Upper lobe of left lung (tissue), 6 donors: Measurements from ENCODE around the gene GDF11. TPM values are rescaled to one million over a fixed set of nuclear protein-coding genes. Genes with fewer than 3 reads are reported as not detected.

Source experiments
- ATAC-seq, 2 donors: fragments of 200-7000 bp; cut with Tn5 transposase; one replicate each; pipeline ENCODE4 v1.9.1; 2022; ENCODE audit warnings: mild to moderate bottlenecking in 2 of 2, moderate library complexity in 2 of 2; ENCODE audit not compliant: low FRiP score in 2 of 2
- DNase-seq, 2 donors: peaks; one replicate each; pipeline ENCODE4 v3.0.0-alpha.2; 2019 to 2020
- H3K27ac ChIP-seq, 4 donors: fragments of 200-600 bp; sonication (generic); one replicate each; pipeline ENCODE4 v1.5.1; 2016 to 2019
- H3K27me3 ChIP-seq, 4 donors: fragments of 200-600 bp; sonication (generic); one replicate each; pipeline ENCODE4 v1.5.1; 2017 to 2019
- H3K36me3 ChIP-seq, 4 donors: fragments of 200-600 bp; sonication (generic); one replicate each; pipeline ENCODE4 v1.5.1; 2016 to 2019
- H3K4me1 ChIP-seq, 4 donors: fragments of 200-600 bp; sonication (generic); one replicate each; pipeline ENCODE4 v1.5.1; 2018 to 2019
- H3K4me3 ChIP-seq, 4 donors: fragments of 200-600 bp; sonication (generic); one replicate each; pipeline ENCODE4 v1.5.1; 2017 to 2019; ENCODE audit warnings: mild to moderate bottlenecking in 2 of 4, moderate library complexity in 1 of 4
- H3K9me3 ChIP-seq, 4 donors: fragments of 200-600 bp; sonication (generic); one replicate each; pipeline ENCODE4 v1.5.1; 2018 to 2019
- EP300 ChIP-seq, 4 donors: sonication (generic); formaldehyde crosslinking; IDR thresholded peaks; one replicate each; pipeline ENCODE4 v1.5.1; 2017; ENCODE audit warnings: antibody characterized with exemption in 4 of 4, control low read depth in 2 of 4
- POLR2A ChIP-seq, 4 donors: fragments of 450-650 bp; IDR thresholded peaks; one replicate each; pipeline ENCODE4 v1.5.1; 2016 to 2017; ENCODE audit warnings: antibody characterized with exemption in 4 of 4, mild to moderate bottlenecking in 2 of 4
- POLR2AphosphoS5 ChIP-seq, 2 donors: sonication (generic); formaldehyde crosslinking; IDR thresholded peaks; one replicate each; pipeline ENCODE4 v1.5.1; 2017; ENCODE audit warnings: antibody characterized with exemption in 2 of 2
- WGBS, 2 donors: methylation state at CpG; one replicate each; pipeline ENCODE4 v1.1.5; 2017 to 2018; 5-methylcytosine and 5-hydroxymethylcytosine counted together
- total RNA-seq, 6 donors: library from RNA; depleted of rRNA in 4 of 6; stranded (reverse); fragments of >200 nt in 4 of 6; gene quantifications; one replicate each; pipeline versions ENCODE4 v1.1.0 to v1.2.1, GENCODE V29; 2016 to 2021
- TF ChIP-seq, protein P1 (sequence below), 6 experiments: fragments of 450-650 bp in 4 of 6; fragments of 200-600 bp in 2 of 6; sonication (generic) in 2 of 6; IDR thresholded peaks; one replicate each; pipeline ENCODE4 v1.5.1; 2016 to 2019; ENCODE audit warnings: antibody characterized with exemption in 6 of 6
- donor health status: DM: no; HTN: no; CAD: no; lungs with moderate emphysema.
- donor health status: DM: no; HTN: yes; CAD: no; lungs with severe emphysema.

The GDF11 gene
- total RNA-seq, 6 donors from 2014 or later: 1.0 to 6.8 (median 2.3) TPM

DNA sequence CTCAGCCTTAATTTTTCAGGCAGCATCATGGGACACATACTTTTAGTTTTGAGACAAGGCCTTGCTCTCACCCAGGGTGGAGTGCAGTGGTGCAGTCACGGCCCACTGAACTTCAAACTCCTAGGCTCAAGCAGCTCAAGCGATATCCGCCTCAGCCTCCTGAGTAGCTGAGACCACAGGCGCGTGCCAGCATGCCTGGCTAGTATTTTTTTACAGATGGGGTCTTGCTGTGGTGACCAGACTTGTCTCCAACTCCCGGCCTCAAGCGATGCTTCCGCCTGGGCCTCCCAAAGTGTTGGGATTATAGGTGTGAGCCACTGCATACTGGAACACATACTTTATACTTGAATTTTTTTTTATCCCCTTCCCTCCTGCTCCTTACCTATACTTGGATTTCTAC lies 20.0 kb upstream of the GDF11 start:
- H3K27ac ChIP-seq: no peak overlapping the region
- DNase-seq (no peak), ATAC-seq (no peak)
- WGBS, 2 donors: 91 to 97% methylated on average over 8 of the region's 8 CpGs
- H3K27me3 ChIP-seq: no peaks in the 10 kb centered on the region
- no peaks in the 10 kb centered on the region for H3K9me3 ChIP-seq
- no peak overlapping the region for H3K4me3 ChIP-seq
- peaks cover 30 to 80% (median 36%) of the 10 kb centered on the region in 4 donors for H3K4me1 ChIP-seq
- TF ChIP-seq EP300 (IDR thresholded peaks at IDR 0.05) (no peak), POLR2A (IDR thresholded peaks at IDR 0.05) (no peak), POLR2AphosphoS5 (IDR thresholded peaks at IDR 0.05) (no peak)
- TF ChIP-seq, protein P1, sequence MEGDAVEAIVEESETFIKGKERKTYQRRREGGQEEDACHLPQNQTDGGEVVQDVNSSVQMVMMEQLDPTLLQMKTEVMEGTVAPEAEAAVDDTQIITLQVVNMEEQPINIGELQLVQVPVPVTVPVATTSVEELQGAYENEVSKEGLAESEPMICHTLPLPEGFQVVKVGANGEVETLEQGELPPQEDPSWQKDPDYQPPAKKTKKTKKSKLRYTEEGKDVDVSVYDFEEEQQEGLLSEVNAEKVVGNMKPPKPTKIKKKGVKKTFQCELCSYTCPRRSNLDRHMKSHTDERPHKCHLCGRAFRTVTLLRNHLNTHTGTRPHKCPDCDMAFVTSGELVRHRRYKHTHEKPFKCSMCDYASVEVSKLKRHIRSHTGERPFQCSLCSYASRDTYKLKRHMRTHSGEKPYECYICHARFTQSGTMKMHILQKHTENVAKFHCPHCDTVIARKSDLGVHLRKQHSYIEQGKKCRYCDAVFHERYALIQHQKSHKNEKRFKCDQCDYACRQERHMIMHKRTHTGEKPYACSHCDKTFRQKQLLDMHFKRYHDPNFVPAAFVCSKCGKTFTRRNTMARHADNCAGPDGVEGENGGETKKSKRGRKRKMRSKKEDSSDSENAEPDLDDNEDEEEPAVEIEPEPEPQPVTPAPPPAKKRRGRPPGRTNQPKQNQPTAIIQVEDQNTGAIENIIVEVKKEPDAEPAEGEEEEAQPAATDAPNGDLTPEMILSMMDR (IDR thresholded peaks at IDR 0.05): no peak
- peaks cover 10 to 51% (median 42%) of the 10 kb centered on the region in 4 donors for H3K36me3 ChIP-seq

DNA sequence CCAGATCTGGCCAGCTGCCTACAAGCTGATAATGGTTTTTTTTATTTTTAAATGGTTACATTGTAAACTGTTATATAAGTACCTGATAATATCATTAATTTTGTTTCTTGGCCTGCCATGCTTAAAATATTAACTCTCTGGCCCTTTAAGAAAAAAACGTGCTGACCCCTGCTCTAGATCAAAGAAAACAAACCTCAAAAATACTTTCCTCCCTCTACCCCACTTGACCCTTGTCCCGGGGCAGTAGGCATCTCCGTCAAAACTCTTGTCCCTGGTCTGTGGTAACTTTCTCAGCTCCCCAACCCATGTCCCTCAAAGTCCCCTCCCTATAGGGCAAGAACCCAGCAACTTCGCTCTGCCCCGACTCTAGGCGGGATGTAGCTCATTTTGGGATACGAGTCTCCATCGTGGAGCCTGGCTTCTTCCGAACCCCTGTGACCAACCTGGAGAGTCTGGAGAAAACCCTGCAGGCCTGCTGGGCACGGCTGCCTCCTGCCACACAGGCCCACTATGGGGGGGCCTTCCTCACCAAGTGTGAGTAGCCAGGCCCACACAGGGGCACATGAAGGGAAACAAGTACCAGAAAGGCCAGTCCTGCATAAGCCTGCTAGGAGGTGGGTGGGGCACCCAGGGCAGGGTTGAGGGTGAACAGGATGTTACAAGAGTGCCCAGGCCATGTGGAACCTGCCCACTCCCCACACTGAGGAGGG lies 19.3 kb upstream of the GDF11 start:
- Histone ChIP-seq H3K9me3 (no peaks in the 10 kb centered on the region), H3K36me3 (peaks cover 10 to 51% (median 42%) of the 10 kb centered on the region in 4 donors), H3K27me3 (no peaks in the 10 kb centered on the region), H3K27ac (peak overlapping the region in 2 of 4 donors; percentile 8 to 13), H3K4me1 (peaks cover 23 to 74% (median 31%) of the 10 kb centered on the region in 4 donors), H3K4me3 (no peak overlapping the region)
- TF ChIP-seq POLR2AphosphoS5 (IDR thresholded peaks at IDR 0.05): no peak
- ATAC-seq: no peak
- WGBS, 2 donors: 62 to 67% methylated on average over 10 of the region's 10 CpGs
- DNase-seq: no peak

DNA sequence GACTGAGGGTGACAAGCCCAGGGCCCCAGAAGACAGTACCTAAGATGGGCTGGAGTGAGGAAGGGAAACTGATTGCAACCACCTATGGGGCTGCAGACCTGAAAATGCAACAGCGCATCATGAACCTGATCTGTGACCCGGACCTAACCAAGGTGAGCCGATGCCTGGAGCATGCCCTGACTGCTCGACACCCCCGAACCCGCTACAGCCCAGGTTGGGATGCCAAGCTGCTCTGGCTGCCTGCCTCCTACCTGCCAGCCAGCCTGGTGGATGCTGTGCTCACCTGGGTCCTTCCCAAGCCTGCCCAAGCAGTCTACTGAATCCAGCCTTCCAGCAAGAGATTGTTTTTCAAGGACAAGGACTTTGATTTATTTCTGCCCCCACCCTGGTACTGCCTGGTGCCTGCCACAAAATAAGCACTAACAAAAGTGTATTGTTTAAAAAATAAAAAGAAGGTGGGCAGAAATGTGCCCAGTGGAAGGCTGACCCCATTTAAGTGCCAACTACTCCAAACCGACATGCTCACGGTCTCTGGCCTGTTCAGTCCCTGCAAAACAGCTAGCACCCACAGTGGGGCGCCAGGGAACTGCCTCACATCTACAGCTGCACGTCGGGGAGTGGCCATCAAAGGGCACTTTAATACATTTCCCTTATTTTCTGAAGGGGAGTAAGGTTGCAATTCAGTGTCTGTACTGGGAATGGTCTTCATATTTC lies 18.5 kb upstream of the GDF11 start:
- H3K27me3 ChIP-seq: no peaks in the 10 kb centered on the region
- no peak overlapping the region for H3K4me3 ChIP-seq
- WGBS, 2 donors: 21 to 59% methylated on average over 5 to 10 of the region's 11 CpGs
- peak overlapping the region in 2 of 4 donors; percentile 8 to 13 for H3K27ac ChIP-seq
- ATAC-seq (no peak), DNase-seq (peak in 1 of 2 donors; percentile 81)
- no peak for TF ChIP-seq EP300 (IDR thresholded peaks at IDR 0.05)
- TF ChIP-seq POLR2AphosphoS5 (IDR thresholded peaks at IDR 0.05): no peak
- TF ChIP-seq POLR2A (IDR thresholded peaks at IDR 0.05): no peak
- TF ChIP-seq, protein P1 (IDR thresholded peaks at IDR 0.05): peak; percentile 19 to 67 (median 44)
- no peaks in the 10 kb centered on the region for H3K9me3 ChIP-seq
- peaks cover 20 to 72% (median 31%) of the 10 kb centered on the region in 4 donors for H3K4me1 ChIP-seq
- H3K36me3 ChIP-seq: peaks cover 10 to 48% (median 40%) of the 10 kb centered on the region in 4 donors

DNA sequence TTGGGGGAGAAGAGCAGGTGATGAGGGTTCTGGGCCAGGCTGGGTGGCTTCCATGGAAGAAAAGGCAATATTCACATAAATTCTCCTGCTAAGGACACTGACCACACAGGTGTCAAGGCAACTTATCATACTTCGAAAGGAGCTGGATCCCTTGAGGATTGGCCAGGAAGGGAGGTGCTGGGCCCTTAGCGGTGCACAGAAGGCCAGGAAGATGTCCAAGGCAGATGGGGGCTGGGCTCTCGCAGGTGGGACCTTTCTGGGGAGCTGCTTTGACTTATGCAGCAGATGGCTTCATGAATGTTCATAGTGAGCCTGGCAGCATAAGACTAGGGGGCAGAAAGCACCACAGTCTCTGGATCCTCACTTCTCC lies 18.0 kb upstream of the GDF11 start:
- Histone ChIP-seq H3K9me3 (no peaks in the 10 kb centered on the region), H3K4me3 (no peak overlapping the region), H3K27ac (peak overlapping the region in 1 of 4 donors; percentile 13), H3K36me3 (peaks cover 10 to 46% (median 39%) of the 10 kb centered on the region in 4 donors), H3K27me3 (no peaks in the 10 kb centered on the region), H3K4me1 (peaks cover 21 to 72% (median 31%) of the 10 kb centered on the region in 4 donors)
- TF ChIP-seq, protein P1 (IDR thresholded peaks at IDR 0.05): no peak
- TF ChIP-seq EP300 (IDR thresholded peaks at IDR 0.05) (no peak), POLR2AphosphoS5 (IDR thresholded peaks at IDR 0.05) (no peak), POLR2A (IDR thresholded peaks at IDR 0.05) (no peak)
- DNase-seq (no peak), ATAC-seq (no peak)
- WGBS, 2 donors: 70 to 75% methylated on average over 3 of the region's 3 CpGs

DNA sequence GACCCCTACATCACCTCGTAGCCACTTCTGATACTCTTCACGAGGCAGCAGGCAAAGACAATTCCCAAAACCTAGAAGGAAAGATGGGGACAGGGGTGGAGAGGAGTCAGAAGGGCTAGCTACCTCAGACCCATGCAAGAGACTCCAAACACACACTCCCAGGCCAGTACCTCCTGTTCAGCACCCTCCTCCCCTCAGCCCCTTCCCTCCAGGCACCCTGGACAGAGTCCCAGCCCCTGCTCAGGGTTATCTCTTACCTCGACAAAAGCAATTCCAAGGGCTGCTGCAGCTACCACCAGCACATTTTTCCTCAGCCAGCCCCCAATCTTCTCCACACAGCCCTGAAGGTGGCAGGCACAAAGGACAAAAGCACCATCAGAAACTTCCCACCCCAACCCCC lies 17.4 kb upstream of the GDF11 start:
- TF ChIP-seq, protein P1 (IDR thresholded peaks at IDR 0.05): no peak
- no peak for TF ChIP-seq POLR2A (IDR thresholded peaks at IDR 0.05)
- no peak for TF ChIP-seq EP300 (IDR thresholded peaks at IDR 0.05)
- no peak for TF ChIP-seq POLR2AphosphoS5 (IDR thresholded peaks at IDR 0.05)
- WGBS, 2 donors: 69 to 77% methylated on average over 3 of the region's 3 CpGs
- Histone ChIP-seq H3K27ac (no peak overlapping the region), H3K36me3 (peaks cover 10 to 46% (median 39%) of the 10 kb centered on the region in 4 donors), H3K4me1 (peaks cover 23 to 72% (median 35%) of the 10 kb centered on the region in 4 donors), H3K9me3 (no peaks in the 10 kb centered on the region), H3K4me3 (no peak overlapping the region), H3K27me3 (no peaks in the 10 kb centered on the region)
- DNase-seq (no peak), ATAC-seq (no peak)
